Activated CD8-positive, alpha-beta memory T cell treated with anti-CD3 and anti-CD28 coated beads for 1 hour (primary cell): ENCODE results near the gene CYB561.

Experiments used
- DNase-seq, 2 donors: peaks; one replicate each; pipeline ENCODE4 v3.0.0-alpha.2; 2020; ENCODE audit warnings: low read depth in 1 of 2; ENCODE audit errors: extremely low read depth in 1 of 2

The CYB561 gene, protein sequence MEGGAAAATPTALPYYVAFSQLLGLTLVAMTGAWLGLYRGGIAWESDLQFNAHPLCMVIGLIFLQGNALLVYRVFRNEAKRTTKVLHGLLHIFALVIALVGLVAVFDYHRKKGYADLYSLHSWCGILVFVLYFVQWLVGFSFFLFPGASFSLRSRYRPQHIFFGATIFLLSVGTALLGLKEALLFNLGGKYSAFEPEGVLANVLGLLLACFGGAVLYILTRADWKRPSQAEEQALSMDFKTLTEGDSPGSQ

DNA sequence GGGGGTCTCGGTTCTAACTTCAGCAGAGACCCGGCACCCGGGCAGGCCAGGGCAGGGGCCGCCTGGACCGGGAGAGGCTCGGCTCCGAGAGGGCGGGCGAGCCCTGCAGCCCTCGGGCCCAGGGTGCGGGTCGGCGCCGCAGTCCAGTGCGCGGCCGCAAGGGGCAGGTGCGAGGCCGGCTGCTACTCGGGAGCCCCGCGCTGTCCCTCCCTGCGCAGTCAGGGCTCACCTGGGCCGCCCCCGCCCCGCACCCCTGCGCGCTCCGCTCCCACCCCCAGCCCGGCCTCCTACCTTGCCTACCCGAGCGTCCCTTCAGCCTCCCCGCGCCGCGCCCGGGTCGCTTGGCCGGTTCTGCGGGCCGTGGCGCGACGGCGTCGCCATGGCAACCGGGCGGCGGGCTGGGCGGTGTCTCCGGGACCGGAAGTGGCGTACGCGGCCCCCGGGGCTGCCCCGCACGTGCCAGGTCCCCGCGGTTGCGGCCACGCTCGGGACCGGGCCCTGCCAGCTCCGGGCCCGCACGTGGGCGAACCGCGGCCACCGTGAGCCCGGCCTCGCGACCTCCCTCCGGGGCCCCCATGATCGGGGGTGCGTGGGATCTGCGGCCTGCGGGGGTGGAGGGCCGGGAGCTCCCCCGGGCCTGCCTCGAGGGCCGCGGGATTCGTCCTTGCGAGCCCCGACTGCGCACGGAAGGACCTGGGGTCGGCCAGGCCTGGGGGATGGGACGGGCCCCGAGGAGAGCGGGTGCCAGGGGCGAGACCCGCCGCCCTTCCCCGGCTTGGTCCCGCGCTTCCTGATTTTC is at the start of gene CYB561:
TSS of gene CYB561 (minus strand) at position 353 of the 799 bp plus-strand sequence. CDS start 8,759 bp downstream, outside the sequence.
- DNase-seq, result peak in 1 of 2 donors; percentile 51

DNA sequence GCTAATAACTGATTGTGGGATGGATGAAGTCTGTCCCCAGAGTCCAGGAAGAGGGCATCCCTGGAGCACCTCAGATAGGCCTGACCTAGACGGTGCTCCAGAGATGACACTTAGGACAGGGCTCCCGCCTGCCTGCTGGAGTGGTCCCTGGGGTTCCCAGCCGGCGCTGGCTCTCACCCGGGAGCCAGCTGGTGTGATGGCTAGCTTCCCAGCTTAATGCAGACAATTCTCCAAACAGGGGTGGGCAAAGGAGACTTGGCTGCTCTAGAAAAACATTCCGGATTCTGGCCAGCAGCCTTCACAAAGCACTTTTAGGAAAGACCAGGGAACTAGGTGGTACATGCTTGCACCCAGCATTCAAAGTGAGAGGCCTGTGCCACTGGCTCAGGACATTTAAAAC is 49.4 kb upstream of the CYB561 start:
- no peak for DNase-seq

DNA sequence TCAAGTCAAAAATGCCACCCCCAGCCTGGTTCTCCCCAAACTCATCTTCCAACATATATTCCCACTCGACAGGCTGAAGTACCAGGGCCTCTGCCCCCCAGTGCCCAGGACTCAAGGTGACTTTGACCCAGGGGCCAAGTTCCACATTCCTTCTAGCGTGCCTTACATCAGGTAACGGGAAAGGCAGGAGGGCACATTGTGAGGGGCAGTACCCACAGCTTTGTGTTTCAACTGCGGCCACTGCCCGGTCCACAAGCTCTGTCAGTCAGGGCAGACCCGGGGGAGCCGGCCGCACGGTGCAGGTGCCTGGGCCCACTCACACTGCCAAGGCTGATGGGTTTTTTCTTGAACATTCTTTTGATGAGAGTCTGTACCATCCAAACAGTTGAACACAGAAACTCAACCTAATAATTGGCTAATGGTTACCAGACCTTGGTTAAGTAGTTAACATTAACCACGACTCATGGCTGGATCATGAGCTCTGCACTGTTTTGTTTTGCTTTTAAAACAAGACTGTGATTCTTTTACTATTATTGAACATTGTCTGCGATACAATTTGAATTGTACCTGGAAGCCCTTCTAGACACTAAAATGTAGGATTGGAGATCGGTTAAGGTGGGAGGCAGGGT is 48.3 kb upstream of the CYB561 start:
- no peak for DNase-seq

DNA sequence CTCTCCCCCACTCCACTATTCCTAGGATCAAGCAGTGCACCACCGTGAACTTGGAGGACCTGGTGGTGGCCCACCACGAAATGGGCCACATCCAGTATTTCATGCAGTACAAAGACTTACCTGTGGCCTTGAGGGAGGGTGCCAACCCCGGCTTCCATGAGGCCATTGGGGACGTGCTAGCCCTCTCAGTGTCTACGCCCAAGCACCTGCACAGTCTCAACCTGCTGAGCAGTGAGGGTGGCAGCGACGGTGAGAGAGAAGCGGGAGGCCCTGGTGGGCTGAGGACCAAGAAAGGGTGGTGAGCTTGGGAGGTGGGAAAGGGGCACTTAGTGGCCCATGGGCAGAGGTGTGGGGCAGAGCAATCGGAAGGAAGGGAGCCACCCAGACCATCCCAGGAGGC is 47.3 kb upstream of the CYB561 start:
- DNase-seq, result no peak

DNA sequence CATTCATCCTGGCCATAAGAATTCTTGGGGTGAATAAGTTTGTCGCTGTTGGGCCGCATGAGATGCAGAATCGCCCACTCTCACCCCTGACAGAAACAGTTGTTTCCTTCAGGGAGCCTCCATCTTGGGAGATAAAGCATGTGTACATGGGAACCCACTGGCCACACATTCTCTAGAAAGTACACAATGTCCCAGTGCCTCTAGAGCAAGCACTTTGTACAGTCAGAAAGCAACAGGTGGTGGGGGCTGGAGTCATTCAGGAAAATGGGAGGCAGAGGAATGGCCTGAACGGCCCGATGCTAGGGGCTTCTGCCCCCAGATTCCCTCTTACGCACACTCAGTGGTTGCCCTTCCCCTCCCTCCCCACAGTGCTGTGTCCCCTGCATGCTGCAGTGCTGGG is 46.8 kb upstream of the CYB561 start:
- DNase-seq, result no peak

DNA sequence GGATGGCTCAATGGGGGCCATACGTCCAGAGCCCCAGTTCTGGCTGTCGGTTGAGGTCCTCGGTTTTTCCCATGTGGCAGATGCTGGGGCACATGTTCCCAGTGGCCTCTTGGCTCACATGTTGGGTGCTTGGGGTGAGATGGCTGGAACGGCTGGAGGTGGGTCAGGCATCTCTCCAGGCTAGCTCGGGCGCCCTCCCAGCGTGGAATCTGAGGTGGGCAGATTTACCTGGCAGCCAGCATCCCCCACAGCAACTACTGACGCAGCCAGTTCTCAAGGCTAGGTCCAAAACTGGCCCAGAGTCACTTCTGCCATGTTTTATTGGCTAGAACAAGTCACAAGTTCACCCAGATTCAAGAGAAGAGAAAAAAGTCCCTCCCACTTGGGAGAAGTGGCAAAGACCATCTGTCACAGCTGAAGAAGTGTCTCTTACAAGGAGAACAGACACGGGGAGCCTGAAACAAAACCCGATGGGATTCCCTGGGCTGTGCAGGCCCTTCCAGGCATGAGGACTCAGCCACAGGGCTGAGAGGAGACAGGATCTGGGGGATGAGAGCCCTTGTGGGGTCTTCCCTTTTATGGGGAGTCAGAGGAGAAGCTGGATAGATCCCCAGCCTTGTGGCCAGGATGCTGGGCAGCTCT is 46.0 kb upstream of the CYB561 start:
- no peak for DNase-seq

DNA sequence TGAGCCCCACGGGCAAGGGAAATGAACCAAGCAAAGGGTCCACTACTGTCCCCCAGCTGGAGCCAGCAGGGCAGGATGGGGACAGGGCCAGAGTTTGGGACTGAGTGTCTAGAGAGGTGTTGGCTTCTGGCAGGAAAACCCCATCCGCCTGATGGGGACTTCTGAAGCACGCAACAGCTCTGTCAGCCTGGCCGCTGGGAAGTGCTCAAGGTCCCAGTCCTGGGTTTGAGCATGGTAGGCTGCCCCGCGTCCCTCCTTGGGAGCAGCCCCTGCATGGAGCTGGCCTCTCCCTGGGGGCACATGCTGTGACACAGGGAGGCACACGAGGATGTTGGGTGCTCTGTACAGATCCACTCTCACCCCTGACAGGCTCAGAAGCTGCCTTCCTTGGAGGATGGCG is 45.3 kb upstream of the CYB561 start:
- no peak for DNase-seq

DNA sequence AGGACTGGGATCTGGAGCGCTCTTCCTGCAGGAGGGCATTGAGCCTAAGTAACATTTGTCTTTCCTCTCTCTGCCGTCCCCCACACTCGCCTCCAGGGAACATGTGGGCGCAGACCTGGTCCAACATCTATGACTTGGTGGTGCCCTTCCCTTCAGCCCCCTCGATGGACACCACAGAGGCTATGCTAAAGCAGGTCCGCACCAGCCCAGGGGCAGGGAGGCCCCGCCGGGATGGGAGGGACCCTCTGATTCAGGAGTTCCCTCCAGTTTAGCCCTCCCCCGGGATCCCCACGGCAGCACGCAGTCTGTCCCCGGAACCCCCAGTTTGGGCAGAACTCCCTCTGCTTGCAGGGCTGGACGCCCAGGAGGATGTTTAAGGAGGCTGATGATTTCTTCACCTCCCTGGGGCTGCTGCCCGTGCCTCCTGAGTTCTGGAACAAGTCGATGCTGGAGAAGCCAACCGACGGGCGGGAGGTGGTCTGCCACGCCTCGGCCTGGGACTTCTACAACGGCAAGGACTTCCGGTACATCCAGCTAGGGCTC is 44.8 kb upstream of the CYB561 start:
- DNase-seq, result no peak

DNA sequence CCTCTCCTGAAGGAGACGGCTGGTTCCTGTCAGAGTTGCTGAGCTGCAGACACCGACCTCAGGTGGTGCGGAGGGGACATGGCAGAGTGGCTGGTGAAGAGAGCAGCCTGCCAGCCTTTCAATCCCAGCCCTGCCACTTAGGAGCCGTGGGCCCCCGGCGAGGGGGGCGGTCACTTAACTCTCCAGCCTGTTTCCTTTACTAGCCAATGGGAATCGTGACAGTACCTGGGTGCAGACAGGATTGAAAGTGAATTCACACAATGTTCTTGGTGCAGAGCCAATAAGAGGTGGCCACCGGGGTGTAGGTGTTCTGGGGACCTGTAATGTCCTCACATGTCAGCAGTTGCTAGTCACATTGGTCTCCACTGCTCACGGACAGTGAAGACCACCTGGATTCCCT is 44.2 kb upstream of the CYB561 start:
- DNase-seq, result no peak

DNA sequence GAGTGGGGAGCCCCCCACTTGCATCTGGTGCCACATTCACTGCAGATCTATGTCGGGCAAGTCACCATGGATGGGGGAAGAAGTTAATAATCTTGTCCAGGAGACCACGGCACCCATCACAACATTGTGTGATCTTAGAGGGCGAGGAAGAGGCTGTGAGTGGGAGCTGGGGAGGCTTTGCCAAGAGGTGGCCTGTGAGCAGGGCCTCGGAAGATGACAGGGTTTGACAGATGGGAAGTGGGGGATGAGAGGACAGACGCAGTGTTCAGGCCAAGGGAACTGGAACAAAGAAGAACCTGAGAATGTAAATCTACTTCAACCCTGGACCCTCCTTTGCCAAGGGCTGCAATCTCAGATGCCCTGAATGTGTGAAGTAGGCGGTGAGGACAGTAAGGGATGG is 43.2 kb upstream of the CYB561 start:
- DNase-seq, result no peak

DNA sequence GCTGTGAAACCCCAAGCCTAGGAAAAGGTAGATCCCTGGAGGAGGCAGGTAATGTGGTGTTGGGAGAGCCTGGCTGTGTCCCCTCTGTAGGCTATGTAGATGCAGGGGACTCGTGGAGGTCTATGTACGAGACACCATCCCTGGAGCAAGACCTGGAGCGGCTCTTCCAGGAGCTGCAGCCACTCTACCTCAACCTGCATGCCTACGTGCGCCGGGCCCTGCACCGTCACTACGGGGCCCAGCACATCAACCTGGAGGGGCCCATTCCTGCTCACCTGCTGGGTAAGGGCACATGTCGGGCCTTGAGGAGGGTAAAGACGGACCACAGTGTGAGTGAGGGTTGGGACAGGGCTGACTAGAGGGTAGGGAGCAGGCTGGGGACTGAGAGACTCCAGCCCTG is 42.7 kb upstream of the CYB561 start:
- DNase-seq, result no peak

DNA sequence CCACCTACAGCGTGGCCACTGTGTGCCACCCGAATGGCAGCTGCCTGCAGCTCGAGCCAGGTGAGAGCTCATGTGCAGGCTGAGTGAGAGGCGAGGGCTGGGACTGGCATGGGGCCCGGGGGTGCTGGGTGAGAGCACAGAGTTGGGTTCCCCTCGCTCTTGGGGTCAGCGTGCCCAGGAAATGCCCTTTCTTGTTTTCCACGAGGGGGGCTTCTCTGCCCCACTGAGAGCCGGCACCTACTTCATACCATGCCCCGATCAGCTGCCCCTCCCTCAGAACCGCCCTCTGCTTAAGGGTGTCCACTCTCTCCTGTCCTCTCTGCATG is 40.9 kb upstream of the CYB561 start:
- DNase-seq, result no peak

DNA sequence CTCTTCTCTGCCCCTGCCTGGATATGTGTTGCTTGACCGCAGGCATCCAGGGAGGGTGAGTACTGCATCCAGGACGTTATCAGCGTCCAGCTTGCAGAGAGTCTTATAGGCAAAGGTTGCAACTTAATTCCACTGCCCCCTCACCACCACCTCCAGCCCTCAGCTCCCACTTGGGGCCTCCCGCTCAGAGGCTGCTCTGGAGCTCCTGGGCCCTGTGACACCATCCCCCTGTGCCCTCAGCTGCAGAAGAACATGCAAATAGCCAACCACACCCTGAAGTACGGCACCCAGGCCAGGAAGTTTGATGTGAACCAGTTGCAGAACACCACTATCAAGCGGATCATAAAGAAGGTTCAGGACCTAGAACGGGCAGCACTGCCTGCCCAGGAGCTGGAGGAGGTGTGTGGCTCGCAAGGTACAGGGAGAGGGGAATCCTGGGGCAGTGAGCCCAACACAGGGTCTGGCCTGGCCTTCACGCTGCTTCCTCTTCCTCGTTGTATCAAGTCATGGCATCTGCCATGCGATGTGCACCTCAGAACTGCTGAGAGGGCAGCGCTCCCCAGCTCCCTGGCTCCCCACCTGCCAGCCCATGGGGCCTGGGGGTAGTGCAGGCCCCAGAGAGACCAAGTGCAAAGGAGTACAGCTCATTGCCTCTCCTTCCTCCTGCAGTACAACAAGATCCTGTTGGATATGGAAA is 40.4 kb upstream of the CYB561 start:
- no peak for DNase-seq

DNA sequence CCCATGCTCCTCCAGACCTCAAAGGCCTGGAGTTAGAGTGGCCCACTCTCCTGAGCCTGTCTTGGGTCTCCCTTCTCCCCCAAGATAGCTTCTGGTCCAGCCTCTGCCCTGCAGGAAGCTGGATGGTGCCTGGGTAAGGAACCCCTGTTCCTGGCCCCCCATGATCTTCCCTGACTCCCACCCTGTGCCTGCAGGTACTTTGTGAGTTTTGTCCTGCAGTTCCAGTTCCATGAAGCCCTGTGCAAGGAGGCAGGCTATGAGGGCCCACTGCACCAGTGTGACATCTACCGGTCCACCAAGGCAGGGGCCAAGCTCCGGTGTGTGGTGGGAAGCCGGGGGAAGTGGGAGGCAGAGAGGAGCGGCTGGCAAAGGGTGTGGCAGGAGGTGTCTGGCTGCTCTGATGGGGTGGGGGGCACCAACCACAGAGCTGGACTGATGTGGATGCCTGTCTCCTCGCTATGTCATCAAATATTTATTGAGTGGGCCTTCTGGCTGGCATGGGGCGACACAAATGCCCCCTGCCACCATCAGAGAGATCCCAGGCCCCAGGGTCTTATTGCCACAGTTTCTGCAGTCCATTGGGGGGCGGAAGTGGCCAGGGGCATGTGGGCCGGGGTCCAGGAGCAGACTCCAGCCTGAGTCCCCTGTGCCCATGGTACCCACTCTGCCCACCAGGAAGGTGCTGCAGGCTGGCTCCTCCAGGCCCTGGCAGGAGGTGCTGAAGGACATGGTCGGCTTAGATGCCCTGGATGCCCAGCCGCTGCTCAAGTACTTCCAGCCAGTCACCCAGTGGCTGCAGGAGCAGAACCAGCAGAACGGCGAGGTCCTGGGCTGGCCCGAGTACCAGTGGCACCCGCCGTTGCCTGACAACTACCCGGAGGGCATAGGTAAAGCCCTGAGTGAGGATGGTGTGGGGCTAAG is 37.8 kb upstream of the CYB561 start:
- no peak for DNase-seq

DNA sequence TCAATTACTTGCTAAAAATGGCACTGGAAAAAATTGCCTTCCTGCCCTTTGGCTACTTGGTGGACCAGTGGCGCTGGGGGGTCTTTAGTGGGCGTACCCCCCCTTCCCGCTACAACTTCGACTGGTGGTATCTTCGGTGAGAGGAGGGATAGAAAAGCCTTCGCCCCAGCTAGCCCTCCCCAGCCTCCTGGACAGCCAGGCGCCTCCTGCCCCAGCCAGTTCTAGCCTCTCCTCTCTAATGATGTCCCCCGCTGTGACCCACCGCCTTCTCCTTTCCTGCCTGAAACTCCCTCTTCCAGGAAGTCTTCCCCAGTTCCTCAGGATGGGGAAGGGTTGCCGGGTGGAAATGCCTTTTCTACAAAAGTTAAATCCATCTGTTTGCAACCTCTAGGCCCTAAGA is 36.9 kb upstream of the CYB561 start:
- DNase-seq, result no peak

DNA sequence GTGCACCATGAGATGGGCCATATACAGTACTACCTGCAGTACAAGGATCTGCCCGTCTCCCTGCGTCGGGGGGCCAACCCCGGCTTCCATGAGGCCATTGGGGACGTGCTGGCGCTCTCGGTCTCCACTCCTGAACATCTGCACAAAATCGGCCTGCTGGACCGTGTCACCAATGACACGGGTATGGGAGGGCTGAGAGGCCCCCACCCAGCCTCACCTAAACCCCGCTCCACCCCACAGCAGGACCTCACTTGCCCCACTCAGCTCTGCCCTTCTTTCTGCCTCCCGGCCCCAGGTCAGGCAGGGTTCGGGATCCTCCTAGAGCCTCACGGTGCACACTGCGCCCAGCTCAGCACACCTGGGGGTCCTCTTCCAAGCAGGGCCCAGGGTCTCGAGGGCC is 36.4 kb upstream of the CYB561 start:
- no peak for DNase-seq

DNA sequence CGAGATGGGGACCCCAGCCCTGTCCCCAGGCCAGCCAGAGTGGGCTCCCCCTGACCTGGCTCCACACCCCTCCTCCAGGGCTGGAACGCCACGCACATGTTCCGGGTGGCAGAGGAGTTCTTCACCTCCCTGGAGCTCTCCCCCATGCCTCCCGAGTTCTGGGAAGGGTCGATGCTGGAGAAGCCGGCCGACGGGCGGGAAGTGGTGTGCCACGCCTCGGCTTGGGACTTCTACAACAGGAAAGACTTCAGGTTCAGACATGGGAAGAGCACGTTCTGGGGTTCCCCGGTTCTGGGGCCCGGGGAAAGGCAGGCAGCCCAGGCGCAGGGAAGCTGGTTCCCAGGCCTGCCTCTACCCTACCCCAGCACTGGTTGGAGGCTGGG is 35.4 kb upstream of the CYB561 start:
- no peak for DNase-seq

DNA sequence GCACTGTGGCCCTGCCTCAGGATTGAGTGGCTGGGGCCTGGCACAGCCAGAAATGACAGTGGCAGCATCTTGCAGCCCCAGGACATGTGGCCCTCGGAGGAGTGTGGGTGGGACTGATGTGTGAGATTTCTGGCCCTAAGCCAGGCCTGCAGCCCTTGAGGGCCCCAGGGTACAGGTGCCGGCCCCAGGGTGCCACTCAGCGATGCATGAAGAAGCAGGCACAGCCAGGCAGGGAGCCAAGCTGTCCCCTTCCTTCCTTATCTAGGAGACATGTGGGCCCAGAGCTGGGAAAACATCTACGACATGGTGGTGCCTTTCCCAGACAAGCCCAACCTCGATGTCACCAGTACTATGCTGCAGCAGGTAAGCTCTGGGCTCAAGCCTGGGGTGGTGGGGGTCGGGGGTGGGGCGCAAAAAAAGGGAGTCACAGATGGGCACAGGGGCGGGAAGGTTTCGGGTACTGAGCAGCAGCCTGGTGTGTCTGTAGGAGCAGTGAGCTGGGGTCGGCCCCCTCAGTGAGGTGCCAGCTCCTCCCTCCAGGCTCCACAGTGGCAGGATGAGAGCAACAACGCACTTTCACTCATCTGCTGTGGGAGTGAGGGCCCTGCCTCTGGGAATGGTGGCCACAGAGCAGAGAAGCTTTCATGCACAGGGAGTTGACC is 34.9 kb upstream of the CYB561 start:
- no peak for DNase-seq

DNA sequence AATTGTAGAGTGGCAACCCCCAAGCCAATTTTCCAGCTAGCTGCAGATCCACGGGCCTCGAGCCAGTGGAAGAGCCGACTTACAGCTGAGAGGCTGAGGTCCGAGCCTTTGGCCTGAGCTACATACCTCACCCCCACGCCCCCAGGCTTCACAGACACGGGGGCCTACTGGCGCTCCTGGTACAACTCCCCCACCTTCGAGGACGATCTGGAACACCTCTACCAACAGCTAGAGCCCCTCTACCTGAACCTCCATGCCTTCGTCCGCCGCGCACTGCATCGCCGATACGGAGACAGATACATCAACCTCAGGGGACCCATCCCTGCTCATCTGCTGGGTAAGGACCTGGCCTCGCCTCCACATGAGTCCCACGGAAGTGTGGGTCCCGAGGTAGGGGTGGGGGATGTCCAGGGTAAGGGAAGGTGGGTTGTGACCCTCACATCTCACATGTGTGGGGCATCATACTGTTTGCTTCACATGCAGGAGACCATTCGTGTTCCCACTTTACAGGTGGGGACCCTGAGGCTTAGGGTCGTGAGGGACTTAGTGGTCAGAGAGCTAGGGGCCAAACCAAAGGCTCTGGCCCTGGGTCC is 34.2 kb upstream of the CYB561 start:
- DNase-seq, result no peak
